GM12874 (cell line): ENCODE results near the gene RAB31.

Source experiments
- TF ChIP-seq, protein P1 (sequence below): IDR thresholded peaks from 2 replicates; pipeline ENCODE4 v1.5.1; 2011; ENCODE audit warnings: low read depth, mild to moderate bottlenecking, control low read depth, low read length, moderate library complexity; ENCODE audit not compliant: insufficient read depth

Gene RAB31

DNA sequence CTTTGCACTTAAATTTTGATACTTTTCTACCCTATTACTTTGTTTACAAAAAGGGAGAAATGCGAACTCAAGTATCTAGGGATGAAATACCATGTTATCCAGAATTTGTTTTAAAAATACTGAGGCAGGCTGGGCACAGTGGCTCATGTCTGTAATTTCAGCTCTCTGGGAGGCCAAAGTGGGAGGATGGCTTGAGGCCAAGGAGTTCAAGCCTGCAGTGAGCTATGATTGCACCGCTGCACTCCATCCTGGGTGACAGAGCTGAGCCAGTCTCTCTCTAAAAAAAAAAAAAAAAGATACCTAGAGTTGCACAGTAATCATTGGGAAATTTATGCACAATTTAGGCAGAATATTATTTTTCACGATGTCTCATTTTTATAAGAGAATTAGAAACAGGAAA lies 193.3 kb downstream of the RAB31 start:
- TF ChIP-seq, protein P1, sequence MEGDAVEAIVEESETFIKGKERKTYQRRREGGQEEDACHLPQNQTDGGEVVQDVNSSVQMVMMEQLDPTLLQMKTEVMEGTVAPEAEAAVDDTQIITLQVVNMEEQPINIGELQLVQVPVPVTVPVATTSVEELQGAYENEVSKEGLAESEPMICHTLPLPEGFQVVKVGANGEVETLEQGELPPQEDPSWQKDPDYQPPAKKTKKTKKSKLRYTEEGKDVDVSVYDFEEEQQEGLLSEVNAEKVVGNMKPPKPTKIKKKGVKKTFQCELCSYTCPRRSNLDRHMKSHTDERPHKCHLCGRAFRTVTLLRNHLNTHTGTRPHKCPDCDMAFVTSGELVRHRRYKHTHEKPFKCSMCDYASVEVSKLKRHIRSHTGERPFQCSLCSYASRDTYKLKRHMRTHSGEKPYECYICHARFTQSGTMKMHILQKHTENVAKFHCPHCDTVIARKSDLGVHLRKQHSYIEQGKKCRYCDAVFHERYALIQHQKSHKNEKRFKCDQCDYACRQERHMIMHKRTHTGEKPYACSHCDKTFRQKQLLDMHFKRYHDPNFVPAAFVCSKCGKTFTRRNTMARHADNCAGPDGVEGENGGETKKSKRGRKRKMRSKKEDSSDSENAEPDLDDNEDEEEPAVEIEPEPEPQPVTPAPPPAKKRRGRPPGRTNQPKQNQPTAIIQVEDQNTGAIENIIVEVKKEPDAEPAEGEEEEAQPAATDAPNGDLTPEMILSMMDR, result no peak

DNA sequence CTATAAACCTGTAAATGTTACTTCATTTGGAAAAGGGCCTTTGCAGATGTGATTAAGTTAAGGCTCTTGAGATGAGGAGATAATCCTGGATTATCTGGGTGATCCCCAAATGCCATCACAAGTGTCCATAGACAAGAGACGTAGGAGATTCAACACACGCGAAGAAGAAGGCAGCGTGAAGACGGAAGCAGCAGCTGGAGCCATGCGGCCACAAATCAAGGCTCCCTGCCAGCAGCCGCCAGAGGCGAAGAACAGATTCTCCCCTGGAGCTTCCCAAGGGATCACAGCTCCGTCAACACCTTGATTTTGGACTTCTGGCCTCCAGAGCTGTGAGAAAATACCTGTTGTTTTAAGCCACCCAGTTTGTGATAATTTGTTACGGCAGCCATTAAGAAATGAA lies 194.7 kb downstream of the RAB31 start:
- TF ChIP-seq, protein P1, result no peak

DNA sequence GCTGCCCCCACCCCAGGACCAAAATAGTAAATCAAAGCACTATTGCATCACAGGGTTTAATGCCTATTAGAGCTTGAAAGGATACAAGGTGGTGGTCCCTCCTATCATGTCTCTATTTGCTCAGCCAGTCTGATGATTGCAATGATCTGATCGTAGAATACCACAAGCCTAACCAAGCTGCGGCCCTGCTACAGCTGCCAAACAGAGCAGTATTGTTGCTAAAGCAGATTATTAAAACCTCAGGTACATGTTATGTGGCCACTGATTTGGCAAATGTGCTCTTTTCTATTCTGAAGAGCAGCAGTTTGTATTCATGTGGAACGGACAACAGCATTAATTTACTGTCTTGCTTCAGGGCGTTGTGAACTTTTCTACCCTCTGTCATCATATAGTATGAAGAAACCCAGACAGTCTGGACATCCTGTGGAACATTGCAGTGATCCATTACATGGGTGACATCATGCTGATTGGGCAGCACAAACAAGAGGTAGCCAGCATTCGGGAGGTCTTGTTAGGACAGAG lies 197.4 kb downstream of the RAB31 start:
- TF ChIP-seq, protein P1, result no peak

DNA sequence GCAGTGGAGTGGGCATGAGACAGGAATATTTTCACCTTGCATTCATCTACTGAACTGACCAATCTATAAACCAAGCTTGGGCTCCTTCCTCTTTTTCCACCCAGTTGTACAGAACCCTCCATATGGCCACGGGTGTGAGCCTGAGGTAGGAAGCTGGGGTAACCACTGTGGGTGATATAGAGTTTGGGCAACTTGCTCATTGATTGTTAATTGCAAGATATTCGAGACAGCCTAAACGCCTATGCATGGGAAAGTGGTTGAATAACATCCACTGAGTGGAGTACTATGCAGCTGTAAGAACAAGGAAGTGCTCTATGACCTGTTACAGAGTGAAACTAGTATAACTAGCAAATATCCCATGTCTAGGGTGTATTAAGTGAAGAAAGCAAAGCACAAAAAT lies 198.4 kb downstream of the RAB31 start:
- TF ChIP-seq, protein P1, result no peak

DNA sequence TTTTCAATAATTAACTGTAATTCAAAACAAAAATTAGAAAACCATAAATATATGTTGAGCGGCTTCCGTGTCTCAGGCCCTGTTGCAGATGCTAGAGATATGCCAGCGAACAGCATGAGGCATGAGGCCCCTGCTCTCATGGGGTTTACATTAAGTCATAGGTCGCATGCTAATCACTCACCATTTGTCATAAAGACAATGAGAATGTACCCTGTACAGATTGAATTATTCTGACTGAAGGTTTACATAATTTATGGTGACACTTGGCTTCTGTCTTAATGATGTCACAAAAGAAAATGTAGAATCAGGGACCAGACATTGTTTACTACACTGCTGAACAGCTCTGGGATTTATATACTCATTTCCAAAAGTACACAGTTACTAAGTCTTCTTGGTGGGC lies 199.8 kb downstream of the RAB31 start:
- TF ChIP-seq, protein P1, result no peak

DNA sequence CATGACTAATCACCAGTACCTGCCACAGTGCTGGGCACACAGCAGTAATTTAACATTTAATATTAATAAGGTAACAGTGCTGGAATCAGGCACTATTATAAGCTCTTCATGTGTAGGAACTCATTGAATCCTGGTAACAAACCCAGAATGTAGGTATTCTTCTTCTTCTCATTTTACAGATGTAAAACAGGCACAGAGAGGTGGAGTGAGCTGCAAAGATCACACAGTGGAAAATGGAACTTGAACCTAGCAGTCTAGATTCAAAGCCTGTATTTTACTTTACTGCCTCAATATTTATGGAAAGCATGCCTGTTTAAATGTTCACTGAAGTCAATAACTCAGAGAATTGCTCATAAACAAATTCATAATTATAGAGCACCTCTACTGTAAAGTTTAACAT lies 202.0 kb downstream of the RAB31 start:
- TF ChIP-seq, protein P1, result no peak

DNA sequence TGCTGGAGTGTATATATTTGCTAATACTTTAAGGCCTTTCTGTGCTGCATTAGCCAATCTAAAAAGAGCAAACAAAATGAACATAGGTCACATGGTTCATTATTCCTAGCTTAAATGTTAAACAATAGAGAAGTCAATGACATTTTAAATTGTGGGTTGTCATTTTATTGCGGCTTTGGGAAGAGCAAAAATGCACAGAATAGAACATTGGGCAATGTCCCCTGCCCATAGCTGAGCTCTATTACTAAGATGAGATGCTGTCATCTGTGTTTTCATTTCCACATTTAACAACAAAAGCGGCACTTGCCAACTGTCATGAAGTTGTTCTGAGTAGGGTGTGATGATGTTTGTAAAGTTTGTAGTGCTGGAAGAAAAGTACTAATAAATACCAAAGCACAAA lies 202.6 kb downstream of the RAB31 start:
- TF ChIP-seq, protein P1, result no peak
